Measurements from ENCODE around the gene CCDC91.

Gene CCDC91

GRCh38 chr12:28175098-28175589 lies 15.1 kb upstream of the CCDC91 start:
- no peak overlapping the region for H2BK5ac ChIP-seq (ENCODE audit: low read depth, low read length, poor library complexity)
- H2AK5ac ChIP-seq (ENCODE audit: low read length) = no peak overlapping the region
- DNase-seq = no peak
- H2AFZ ChIP-seq (ENCODE audit: insufficient read depth, low read length, poor library complexity) = no peak overlapping the region
- WGBS (ENCODE audit: extremely low coverage, insufficient coverage, insufficient read length) = no CpG with 5 or more reads among the region's 1 CpG
- H3K4me1 ChIP-seq (ENCODE audit: control insufficient read depth in 1 of 2, insufficient read depth in 2 of 2, low read length in 2 of 2) = no peaks in the 10 kb centered on the region
- no peak overlapping the region for H2BK12ac ChIP-seq (ENCODE audit: low read length)
- no peak overlapping the region for H3K4ac ChIP-seq (ENCODE audit: low read depth, low read length)
- H3K79me2 ChIP-seq (ENCODE audit: control insufficient read depth, insufficient read depth, low read length, poor library complexity) = no peaks in the 10 kb centered on the region
- no peaks in the 10 kb centered on the region for H3K79me1 ChIP-seq (ENCODE audit: low read length)
- H3K27ac ChIP-seq (ENCODE audit: low read depth, low read length) = no peak overlapping the region
- no peaks in the 10 kb centered on the region for H3K27me3 ChIP-seq (ENCODE audit: insufficient read depth, low read length)
- H4K91ac ChIP-seq (ENCODE audit: low read depth, low read length) = no peak overlapping the region
- H4K12ac ChIP-seq (ENCODE audit: low read depth, low read length) = no peak overlapping the region
- no peak overlapping the region for H3K23ac ChIP-seq (ENCODE audit: low read length)
- no peak overlapping the region for H3K4me3 ChIP-seq (ENCODE audit: low read depth, low read length)
- no peaks in the 10 kb centered on the region for H3K36me3 ChIP-seq (ENCODE audit: control insufficient read depth in 1 of 2, insufficient read depth in 2 of 2, low read length in 2 of 2)
- no peak overlapping the region for H3K9ac ChIP-seq (ENCODE audit: low read length)
- H4K8ac ChIP-seq (ENCODE audit: low read depth, low read length) = no peak overlapping the region
- no peak overlapping the region for H3K14ac ChIP-seq (ENCODE audit: low read length)
- H3K4me2 ChIP-seq (ENCODE audit: low read length) = no peak overlapping the region
- H2BK120ac ChIP-seq (ENCODE audit: insufficient read depth, low read length, poor library complexity) = no peak overlapping the region
- H3K9me3 ChIP-seq (ENCODE audit: insufficient read depth, low read depth, low read length) = no peaks in the 10 kb centered on the region
- no peak overlapping the region for H3K18ac ChIP-seq (ENCODE audit: low read length)

GRCh38 chr12:28176295-28176694 lies 14.0 kb upstream of the CCDC91 start:
- no peak overlapping the region for H4K8ac ChIP-seq (ENCODE audit: low read depth, low read length)
- no peak overlapping the region for H3K27ac ChIP-seq (ENCODE audit: low read depth, low read length)
- H3K36me3 ChIP-seq (ENCODE audit: control insufficient read depth in 1 of 2, insufficient read depth in 2 of 2, low read length in 2 of 2) = no peaks in the 10 kb centered on the region
- H3K4me1 ChIP-seq (ENCODE audit: control insufficient read depth in 1 of 2, insufficient read depth in 2 of 2, low read length in 2 of 2) = no peaks in the 10 kb centered on the region
- H3K4ac ChIP-seq (ENCODE audit: low read depth, low read length) = no peak overlapping the region
- no peak overlapping the region for H2BK5ac ChIP-seq (ENCODE audit: low read depth, low read length, poor library complexity)
- H3K4me3 ChIP-seq (ENCODE audit: low read depth, low read length) = no peak overlapping the region
- H3K18ac ChIP-seq (ENCODE audit: low read length) = no peak overlapping the region
- H3K4me2 ChIP-seq (ENCODE audit: low read length) = no peak overlapping the region
- no peak overlapping the region for H2BK120ac ChIP-seq (ENCODE audit: insufficient read depth, low read length, poor library complexity)
- H3K79me1 ChIP-seq (ENCODE audit: low read length) = no peaks in the 10 kb centered on the region
- H3K9ac ChIP-seq (ENCODE audit: low read length) = no peak overlapping the region
- no peak for DNase-seq
- no peak overlapping the region for H3K23ac ChIP-seq (ENCODE audit: low read length)
- WGBS (ENCODE audit: extremely low coverage, insufficient coverage, insufficient read length) = no CpG with 5 or more reads among the region's 3 CpGs
- no peak overlapping the region for H2BK12ac ChIP-seq (ENCODE audit: low read length)
- no peak overlapping the region for H2AK5ac ChIP-seq (ENCODE audit: low read length)
- H4K12ac ChIP-seq (ENCODE audit: low read depth, low read length) = no peak overlapping the region
- H3K79me2 ChIP-seq (ENCODE audit: control insufficient read depth, insufficient read depth, low read length, poor library complexity) = no peaks in the 10 kb centered on the region
- no peaks in the 10 kb centered on the region for H3K27me3 ChIP-seq (ENCODE audit: insufficient read depth, low read length)
- H4K91ac ChIP-seq (ENCODE audit: low read depth, low read length) = no peak overlapping the region
- H3K14ac ChIP-seq (ENCODE audit: low read length) = no peak overlapping the region
- no peaks in the 10 kb centered on the region for H3K9me3 ChIP-seq (ENCODE audit: insufficient read depth, low read depth, low read length)
- no peak overlapping the region for H2AFZ ChIP-seq (ENCODE audit: insufficient read depth, low read length, poor library complexity)

GRCh38 chr12:28177461-28177860 lies 12.8 kb upstream of the CCDC91 start:
- no peak overlapping the region for H2BK5ac ChIP-seq (ENCODE audit: low read depth, low read length, poor library complexity)
- no peak overlapping the region for H2BK120ac ChIP-seq (ENCODE audit: insufficient read depth, low read length, poor library complexity)
- H3K4ac ChIP-seq (ENCODE audit: low read depth, low read length) = no peak overlapping the region
- H4K8ac ChIP-seq (ENCODE audit: low read depth, low read length) = no peak overlapping the region
- no peaks in the 10 kb centered on the region for H3K27me3 ChIP-seq (ENCODE audit: insufficient read depth, low read length)
- no peak overlapping the region for H2AFZ ChIP-seq (ENCODE audit: insufficient read depth, low read length, poor library complexity)
- H4K91ac ChIP-seq (ENCODE audit: low read depth, low read length) = no peak overlapping the region
- no peaks in the 10 kb centered on the region for H3K79me1 ChIP-seq (ENCODE audit: low read length)
- H4K12ac ChIP-seq (ENCODE audit: low read depth, low read length) = no peak overlapping the region
- no CpG with 5 or more reads among the region's 2 CpGs for WGBS (ENCODE audit: extremely low coverage, insufficient coverage, insufficient read length)
- H3K27ac ChIP-seq (ENCODE audit: low read depth, low read length) = no peak overlapping the region
- no peak for DNase-seq
- no peak overlapping the region for H3K14ac ChIP-seq (ENCODE audit: low read length)
- H2BK12ac ChIP-seq (ENCODE audit: low read length) = no peak overlapping the region
- no peak overlapping the region for H2AK5ac ChIP-seq (ENCODE audit: low read length)
- H3K36me3 ChIP-seq (ENCODE audit: control insufficient read depth in 1 of 2, insufficient read depth in 2 of 2, low read length in 2 of 2) = no peaks in the 10 kb centered on the region
- H3K9ac ChIP-seq (ENCODE audit: low read length) = no peak overlapping the region
- no peaks in the 10 kb centered on the region for H3K79me2 ChIP-seq (ENCODE audit: control insufficient read depth, insufficient read depth, low read length, poor library complexity)
- H3K4me1 ChIP-seq (ENCODE audit: control insufficient read depth in 1 of 2, insufficient read depth in 2 of 2, low read length in 2 of 2) = no peaks in the 10 kb centered on the region
- no peaks in the 10 kb centered on the region for H3K9me3 ChIP-seq (ENCODE audit: insufficient read depth, low read depth, low read length)
- H3K4me2 ChIP-seq (ENCODE audit: low read length) = no peak overlapping the region
- no peak overlapping the region for H3K23ac ChIP-seq (ENCODE audit: low read length)
- no peak overlapping the region for H3K18ac ChIP-seq (ENCODE audit: low read length)
- no peak overlapping the region for H3K4me3 ChIP-seq (ENCODE audit: low read depth, low read length)

- Histone ChIP-seq H3K36me3 (ENCODE audit: control insufficient read depth in 1 of 2, insufficient read depth in 2 of 2, low read length in 2 of 2) (no peaks in the 10 kb centered on the region), H2BK120ac (ENCODE audit: insufficient read depth, low read length, poor library complexity) (no peak overlapping the region), H3K18ac (ENCODE audit: low read length) (no peak overlapping the region), H3K4me3 (ENCODE audit: low read depth, low read length) (no peak overlapping the region), H2BK5ac (ENCODE audit: low read depth, low read length, poor library complexity) (no peak overlapping the region), H2AK5ac (ENCODE audit: low read length) (no peak overlapping the region), H4K91ac (ENCODE audit: low read depth, low read length) (no peak overlapping the region), H4K12ac (ENCODE audit: low read depth, low read length) (no peak overlapping the region), H3K23ac (ENCODE audit: low read length) (no peak overlapping the region), H2BK12ac (ENCODE audit: low read length) (no peak overlapping the region), H3K4ac (ENCODE audit: low read depth, low read length) (no peak overlapping the region), H3K79me1 (ENCODE audit: low read length) (no peaks in the 10 kb centered on the region), H3K4me1 (ENCODE audit: control insufficient read depth in 1 of 2, insufficient read depth in 2 of 2, low read length in 2 of 2) (no peaks in the 10 kb centered on the region), H3K79me2 (ENCODE audit: control insufficient read depth, insufficient read depth, low read length, poor library complexity) (no peaks in the 10 kb centered on the region), H3K4me2 (ENCODE audit: low read length) (no peak overlapping the region), H3K9ac (ENCODE audit: low read length) (no peak overlapping the region), H4K8ac (ENCODE audit: low read depth, low read length) (no peak overlapping the region), H3K9me3 (ENCODE audit: insufficient read depth, low read depth, low read length) (no peaks in the 10 kb centered on the region), H3K27ac (ENCODE audit: low read depth, low read length) (no peak overlapping the region), H3K14ac (ENCODE audit: low read length) (no peak overlapping the region), H2AFZ (ENCODE audit: insufficient read depth, low read length, poor library complexity) (no peak overlapping the region), H3K27me3 (ENCODE audit: insufficient read depth, low read length) (no peaks in the 10 kb centered on the region)
- DNase-seq = no peak
Observed at GRCh38 chr12:28177905-28178304, 12.4 kb upstream of the CCDC91 start.

All from trophoblast cell (in vitro differentiated cells and primary cell).